Measurements from ENCODE around the gene TRAK1.

DNA sequence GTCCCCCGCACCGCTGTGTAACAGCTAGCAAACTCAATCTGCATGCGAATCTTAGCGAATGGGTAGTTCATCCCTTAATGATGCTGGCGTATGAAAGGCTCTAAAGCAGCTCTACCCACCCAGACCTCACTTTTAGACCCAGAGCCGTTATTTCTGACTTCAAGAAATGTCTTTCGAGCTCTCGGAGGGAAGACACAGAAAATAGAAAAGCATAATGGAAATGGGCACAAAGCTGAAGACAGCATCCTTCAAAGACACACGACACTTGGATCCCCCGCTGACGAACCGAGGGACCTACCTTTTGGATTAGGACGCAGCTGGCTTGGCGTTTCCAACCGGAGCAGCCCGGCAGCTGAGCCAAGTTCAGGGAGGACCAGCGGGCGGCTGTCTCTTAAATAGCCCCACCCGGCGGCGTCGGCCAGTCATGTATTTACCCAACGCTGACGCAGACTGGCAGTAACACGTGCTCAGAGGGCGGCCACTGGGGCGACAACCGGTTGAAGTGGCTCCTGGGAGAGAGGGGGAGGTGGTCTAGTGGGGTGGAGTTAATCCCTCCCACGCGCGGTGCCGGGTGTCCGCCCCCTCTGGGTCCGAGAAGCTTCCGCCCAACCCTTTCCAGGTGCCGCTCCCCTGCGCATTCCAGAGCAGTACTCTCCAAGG is 173.4 kb downstream of the TRAK1 start:
- no peak for TF ChIP-seq GATA2 (IDR thresholded peaks at IDR 0.05; ENCODE audit: low read depth, low read length)
- no peak for TF ChIP-seq GATA3 (IDR thresholded peaks at IDR 0.05; ENCODE audit: low read depth, low read length)

Measured in SH-SY5Y (cell line).